ENCODE data around the gene ETS2. TPM values are rescaled to one million over a fixed set of nuclear protein-coding genes. Genes with fewer than 3 reads are reported as not detected.

ETS2 gene
- total and polyA plus RNA-seq, 2 donors (not counting 1 experiment from before 2014, with no cell fraction given): 1.9 to 5.6 TPM

- Histone ChIP-seq H3K9me3 (ENCODE audit: control extremely low read depth in 1 of 3, control insufficient read depth in 2 of 3, insufficient read depth in 1 of 3, low read length in 2 of 3) (no peaks in the 10 kb centered on the region), H4K20me1 (ENCODE audit: control insufficient read depth, insufficient read depth, low read length, poor library complexity, severe bottlenecking) (no peaks in the 10 kb centered on the region), H3K4me3 (ENCODE audit: control extremely low read depth in 1 of 5, extremely low read depth in 1 of 5, insufficient read depth in 1 of 5, low read depth in 2 of 5, low read length in 4 of 5) (no peak overlapping the region), H3K27me3 (replicated peaks in 1 of 4; ENCODE audit: control extremely low read depth in 1 of 4, control insufficient read depth in 3 of 4, insufficient read depth in 4 of 4, low read length in 3 of 4) (no peaks in the 10 kb centered on the region), H3K36me3 (replicated peaks in 1 of 2; ENCODE audit: control extremely low read depth in 1 of 2, control insufficient read depth in 1 of 2, extremely low read depth in 1 of 2, insufficient read depth in 2 of 2, low read length in 1 of 2) (peaks cover 0 to 5% of the 10 kb centered on the region in 2 experiments), H3K4me2 (replicated peaks; ENCODE audit: low read depth, low read length, poor library complexity, severe bottlenecking) (no peak overlapping the region), H2AFZ (ENCODE audit: insufficient read depth, low read depth, low read length, poor library complexity, severe bottlenecking) (no peak overlapping the region), H3K4me1 (ENCODE audit: control insufficient read depth in 2 of 2, insufficient read depth in 2 of 2, low read length in 2 of 2) (peaks cover 0 to 6% of the 10 kb centered on the region in 2 donors), H3K79me2 (ENCODE audit: control insufficient read depth, insufficient read depth, low read length) (no peaks in the 10 kb centered on the region), H3K27ac (ENCODE audit: low read length in 2 of 2) (no peak overlapping the region), H3K9ac (ENCODE audit: low read length) (no peak overlapping the region)
- intact Hi-C loops (cut with micrococcal nuclease): no loop called here
- Mint-ChIP-seq H3K27ac (no peak overlapping the region), H3K4me3 (no peak overlapping the region), H3K9me3 (ENCODE audit: insufficient read depth) (no peaks in the 10 kb centered on the region), H3K4me1 (peaks cover 4% of the 10 kb centered on the region), H3K27me3 (no peaks in the 10 kb centered on the region)
- TF ChIP-seq CTCF (IDR thresholded peaks at IDR 0.05) (no peak), EZH2 (IDR thresholded peaks at IDR 0.05; ENCODE audit: borderline replicate concordance, insufficient read depth, low read depth, low read length, poor library complexity, severe bottlenecking) (no peak)
- WGBS (ENCODE audit: insufficient coverage): 97% methylated on average over 5 of the region's 8 CpGs
- no peak for ATAC-seq (ENCODE audit: low read depth)
- DNase-seq: no peak
- POLR2A ChIA-PET: no interaction called here
- CTCF ChIA-PET: no interaction called here
Measured at GRCh38 chr21:38813547-38813946, 7.8 kb downstream of the ETS2 start.

- Histone ChIP-seq H3K9me3 (ENCODE audit: control extremely low read depth in 1 of 3, control insufficient read depth in 2 of 3, insufficient read depth in 1 of 3, low read length in 2 of 3) (peaks cover 0 to 4% (median 3%) of the 10 kb centered on the region in 3 donors), H2AFZ (ENCODE audit: insufficient read depth, low read depth, low read length, poor library complexity, severe bottlenecking) (no peak overlapping the region), H3K9ac (ENCODE audit: low read length) (no peak overlapping the region), H3K4me3 (ENCODE audit: control extremely low read depth in 1 of 5, extremely low read depth in 1 of 5, insufficient read depth in 1 of 5, low read depth in 2 of 5, low read length in 4 of 5) (no peak overlapping the region), H4K20me1 (ENCODE audit: control insufficient read depth, insufficient read depth, low read length, poor library complexity, severe bottlenecking) (no peaks in the 10 kb centered on the region), H3K27ac (ENCODE audit: low read length in 2 of 2) (no peak overlapping the region), H3K4me1 (ENCODE audit: control insufficient read depth in 2 of 2, insufficient read depth in 2 of 2, low read length in 2 of 2) (peaks cover 0 to 2% of the 10 kb centered on the region in 2 donors), H3K36me3 (replicated peaks in 1 of 2; ENCODE audit: control extremely low read depth in 1 of 2, control insufficient read depth in 1 of 2, extremely low read depth in 1 of 2, insufficient read depth in 2 of 2, low read length in 1 of 2) (peaks cover 0 to 12% of the 10 kb centered on the region in 2 experiments), H3K4me2 (replicated peaks; ENCODE audit: low read depth, low read length, poor library complexity, severe bottlenecking) (no peak overlapping the region), H3K27me3 (replicated peaks in 1 of 4; ENCODE audit: control extremely low read depth in 1 of 4, control insufficient read depth in 3 of 4, insufficient read depth in 4 of 4, low read length in 3 of 4) (no peaks in the 10 kb centered on the region), H3K79me2 (ENCODE audit: control insufficient read depth, insufficient read depth, low read length) (no peaks in the 10 kb centered on the region)
- ATAC-seq (ENCODE audit: low read depth) (no peak), DNase-seq (no peak)
- peaks cover under 1% of the 10 kb centered on the region for H3K4me1 Mint-ChIP-seq
- POLR2A ChIA-PET: no interaction called here
- TF ChIP-seq CTCF (IDR thresholded peaks at IDR 0.05) (no peak), EZH2 (IDR thresholded peaks at IDR 0.05; ENCODE audit: borderline replicate concordance, insufficient read depth, low read depth, low read length, poor library complexity, severe bottlenecking) (no peak)
- no peaks in the 10 kb centered on the region for H3K9me3 Mint-ChIP-seq (ENCODE audit: insufficient read depth)
- WGBS (ENCODE audit: insufficient coverage): 94% methylated on average over 7 of the region's 16 CpGs
- CTCF ChIA-PET: no interaction called here
- no peak overlapping the region for H3K27ac Mint-ChIP-seq
- H3K27me3 Mint-ChIP-seq: no peaks in the 10 kb centered on the region
- H3K4me3 Mint-ChIP-seq: no peak overlapping the region
- intact Hi-C loops (cut with micrococcal nuclease): no loop called here
Measured at GRCh38 chr21:38814126-38815059, 8.7 kb downstream of the ETS2 start.
